H1 (cell line): ENCODE results near the gene UBP1. TPM values are rescaled to one million over a fixed set of nuclear protein-coding genes. Genes with fewer than 3 reads are reported as not detected.

Source experiments
- ASH2L ChIP-seq: fragments of 200-600, 300-600 bp; sonication (generic); IDR thresholded peaks from one replicate; pipeline ENCODE4 v1.7.1; 2017; ENCODE audit warnings: low read length
- CHD1 ChIP-seq: IDR thresholded peaks from 2 replicates; pipeline ENCODE4 v1.6.1; 2012; ENCODE audit warnings: low read depth, low read length, improper control_type of control experiment
- JUND ChIP-seq: IDR thresholded peaks from 2 replicates; pipeline ENCODE4 v1.6.1; 2011; ENCODE audit warnings: mild to moderate bottlenecking, improper control_type of control experiment, low read length
- KDM5A ChIP-seq: fragments of 200-600 bp; IDR thresholded peaks from 2 replicates; pipeline ENCODE4 v1.7.1; 2012; ENCODE audit warnings: mild to moderate bottlenecking, low read length, inconsistent platforms, mixed read lengths
- NRF1 ChIP-seq: IDR thresholded peaks from 2 replicates; pipeline ENCODE4 v1.6.1; 2011; ENCODE audit warnings: mild to moderate bottlenecking, low read depth, low read length, improper control_type of control experiment
- POLR2A ChIP-seq, 2 experiments: IDR thresholded peaks; 1 replicate in 1 of 2; 2 replicates in 1 of 2; pipeline ENCODE4 v1.6.1; 2011; ENCODE audit warnings: low read depth in 2 of 2, low read length in 2 of 2, mild to moderate bottlenecking in 2 of 2; ENCODE audit errors: control extremely low read depth in 1 of 2
- SAP30 ChIP-seq: fragments of 300-600 bp; sonication (generic); IDR thresholded peaks from 2 replicates; pipeline ENCODE4 v1.7.1; 2012; ENCODE audit warnings: low read length, moderate library complexity, mild to moderate bottlenecking, inconsistent platforms; ENCODE audit not compliant: insufficient read depth, insufficient replicate concordance
- ZNF274 ChIP-seq: IDR thresholded peaks from 2 replicates; pipeline ENCODE4 v1.7.0; 2012; ENCODE audit warnings: low read length, borderline replicate concordance; ENCODE audit errors: extremely low read depth
- polyA plus RNA-seq, 7 experiments: library from polyadenylated mRNA; depleted of rRNA in 3 of 7; stranded (reverse) in 5 of 7; unstranded in 2 of 7; fragments of >200 nt in 5 of 7; fragments of 200-250 nt in 2 of 7; gene quantifications; 1 replicate in 5 of 7; 2 replicates in 1 of 7; 4 replicates in 1 of 7; pipeline versions ENCODE4 v1.2.1 to v1.2.3, GENCODE V29; 2011 to 2013; ENCODE audit warnings: missing spikeins in 2 of 7, mixed read lengths in 2 of 7
- total RNA-seq: library from RNA; stranded (reverse); fragmentation: NEBNext Ultra II Directional; extraction: Animal tissue kit (Norgen Biotek cat#: 25700); gene quantifications from 2 replicates; pipeline ENCODE4 v1.2.1, GENCODE V29; 2021
- TF ChIP-seq, protein P1 (sequence below): fragments of 300-600 bp; sonication (generic); IDR thresholded peaks from 2 replicates; pipeline ENCODE4 v1.7.1; 2012; ENCODE audit warnings: low read length, moderate library complexity, mild to moderate bottlenecking, inconsistent platforms; ENCODE audit not compliant: insufficient replicate concordance
- TF ChIP-seq, protein P2 (sequence below), 3 experiments: IDR thresholded peaks; 1 replicate in 2 of 3; 2 replicates in 1 of 3; pipeline versions ENCODE4 v1.5.1 to v1.6.1; 2011; ENCODE audit warnings: low read length in 3 of 3, mild to moderate bottlenecking in 3 of 3, inconsistent platforms in 2 of 3, low read depth in 1 of 3, moderate library complexity in 1 of 3; ENCODE audit not compliant: insufficient read depth in 1 of 3; ENCODE audit errors: control extremely low read depth in 1 of 3

Gene UBP1
- total and polyA plus RNA-seq, 2 of the 8 experiments (the other 6 are each of a cell fraction or from before 2014, with no cell fraction given), result 47.3 to 71.9 TPM

DNA sequence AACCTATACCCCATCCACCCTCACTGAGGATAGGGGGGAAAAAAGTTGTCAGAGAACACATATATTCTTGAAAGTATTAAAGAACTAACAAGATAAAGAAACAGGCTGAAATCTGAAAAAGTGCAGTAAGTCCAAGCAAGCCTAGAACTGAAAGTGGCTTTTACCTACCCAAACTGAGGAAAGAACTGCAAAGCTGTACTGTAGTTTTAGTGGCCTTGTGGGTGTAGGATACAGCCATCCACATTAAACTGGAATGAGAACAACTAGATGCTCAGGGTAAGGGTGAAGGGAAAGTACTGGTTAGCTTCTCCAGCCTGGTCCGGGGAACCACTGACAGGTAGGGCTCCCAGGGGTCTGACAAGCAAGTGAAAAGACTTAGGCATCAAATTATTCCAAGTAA is 10.1 kb downstream of the UBP1 start (continued):
- TF ChIP-seq, protein P1, sequence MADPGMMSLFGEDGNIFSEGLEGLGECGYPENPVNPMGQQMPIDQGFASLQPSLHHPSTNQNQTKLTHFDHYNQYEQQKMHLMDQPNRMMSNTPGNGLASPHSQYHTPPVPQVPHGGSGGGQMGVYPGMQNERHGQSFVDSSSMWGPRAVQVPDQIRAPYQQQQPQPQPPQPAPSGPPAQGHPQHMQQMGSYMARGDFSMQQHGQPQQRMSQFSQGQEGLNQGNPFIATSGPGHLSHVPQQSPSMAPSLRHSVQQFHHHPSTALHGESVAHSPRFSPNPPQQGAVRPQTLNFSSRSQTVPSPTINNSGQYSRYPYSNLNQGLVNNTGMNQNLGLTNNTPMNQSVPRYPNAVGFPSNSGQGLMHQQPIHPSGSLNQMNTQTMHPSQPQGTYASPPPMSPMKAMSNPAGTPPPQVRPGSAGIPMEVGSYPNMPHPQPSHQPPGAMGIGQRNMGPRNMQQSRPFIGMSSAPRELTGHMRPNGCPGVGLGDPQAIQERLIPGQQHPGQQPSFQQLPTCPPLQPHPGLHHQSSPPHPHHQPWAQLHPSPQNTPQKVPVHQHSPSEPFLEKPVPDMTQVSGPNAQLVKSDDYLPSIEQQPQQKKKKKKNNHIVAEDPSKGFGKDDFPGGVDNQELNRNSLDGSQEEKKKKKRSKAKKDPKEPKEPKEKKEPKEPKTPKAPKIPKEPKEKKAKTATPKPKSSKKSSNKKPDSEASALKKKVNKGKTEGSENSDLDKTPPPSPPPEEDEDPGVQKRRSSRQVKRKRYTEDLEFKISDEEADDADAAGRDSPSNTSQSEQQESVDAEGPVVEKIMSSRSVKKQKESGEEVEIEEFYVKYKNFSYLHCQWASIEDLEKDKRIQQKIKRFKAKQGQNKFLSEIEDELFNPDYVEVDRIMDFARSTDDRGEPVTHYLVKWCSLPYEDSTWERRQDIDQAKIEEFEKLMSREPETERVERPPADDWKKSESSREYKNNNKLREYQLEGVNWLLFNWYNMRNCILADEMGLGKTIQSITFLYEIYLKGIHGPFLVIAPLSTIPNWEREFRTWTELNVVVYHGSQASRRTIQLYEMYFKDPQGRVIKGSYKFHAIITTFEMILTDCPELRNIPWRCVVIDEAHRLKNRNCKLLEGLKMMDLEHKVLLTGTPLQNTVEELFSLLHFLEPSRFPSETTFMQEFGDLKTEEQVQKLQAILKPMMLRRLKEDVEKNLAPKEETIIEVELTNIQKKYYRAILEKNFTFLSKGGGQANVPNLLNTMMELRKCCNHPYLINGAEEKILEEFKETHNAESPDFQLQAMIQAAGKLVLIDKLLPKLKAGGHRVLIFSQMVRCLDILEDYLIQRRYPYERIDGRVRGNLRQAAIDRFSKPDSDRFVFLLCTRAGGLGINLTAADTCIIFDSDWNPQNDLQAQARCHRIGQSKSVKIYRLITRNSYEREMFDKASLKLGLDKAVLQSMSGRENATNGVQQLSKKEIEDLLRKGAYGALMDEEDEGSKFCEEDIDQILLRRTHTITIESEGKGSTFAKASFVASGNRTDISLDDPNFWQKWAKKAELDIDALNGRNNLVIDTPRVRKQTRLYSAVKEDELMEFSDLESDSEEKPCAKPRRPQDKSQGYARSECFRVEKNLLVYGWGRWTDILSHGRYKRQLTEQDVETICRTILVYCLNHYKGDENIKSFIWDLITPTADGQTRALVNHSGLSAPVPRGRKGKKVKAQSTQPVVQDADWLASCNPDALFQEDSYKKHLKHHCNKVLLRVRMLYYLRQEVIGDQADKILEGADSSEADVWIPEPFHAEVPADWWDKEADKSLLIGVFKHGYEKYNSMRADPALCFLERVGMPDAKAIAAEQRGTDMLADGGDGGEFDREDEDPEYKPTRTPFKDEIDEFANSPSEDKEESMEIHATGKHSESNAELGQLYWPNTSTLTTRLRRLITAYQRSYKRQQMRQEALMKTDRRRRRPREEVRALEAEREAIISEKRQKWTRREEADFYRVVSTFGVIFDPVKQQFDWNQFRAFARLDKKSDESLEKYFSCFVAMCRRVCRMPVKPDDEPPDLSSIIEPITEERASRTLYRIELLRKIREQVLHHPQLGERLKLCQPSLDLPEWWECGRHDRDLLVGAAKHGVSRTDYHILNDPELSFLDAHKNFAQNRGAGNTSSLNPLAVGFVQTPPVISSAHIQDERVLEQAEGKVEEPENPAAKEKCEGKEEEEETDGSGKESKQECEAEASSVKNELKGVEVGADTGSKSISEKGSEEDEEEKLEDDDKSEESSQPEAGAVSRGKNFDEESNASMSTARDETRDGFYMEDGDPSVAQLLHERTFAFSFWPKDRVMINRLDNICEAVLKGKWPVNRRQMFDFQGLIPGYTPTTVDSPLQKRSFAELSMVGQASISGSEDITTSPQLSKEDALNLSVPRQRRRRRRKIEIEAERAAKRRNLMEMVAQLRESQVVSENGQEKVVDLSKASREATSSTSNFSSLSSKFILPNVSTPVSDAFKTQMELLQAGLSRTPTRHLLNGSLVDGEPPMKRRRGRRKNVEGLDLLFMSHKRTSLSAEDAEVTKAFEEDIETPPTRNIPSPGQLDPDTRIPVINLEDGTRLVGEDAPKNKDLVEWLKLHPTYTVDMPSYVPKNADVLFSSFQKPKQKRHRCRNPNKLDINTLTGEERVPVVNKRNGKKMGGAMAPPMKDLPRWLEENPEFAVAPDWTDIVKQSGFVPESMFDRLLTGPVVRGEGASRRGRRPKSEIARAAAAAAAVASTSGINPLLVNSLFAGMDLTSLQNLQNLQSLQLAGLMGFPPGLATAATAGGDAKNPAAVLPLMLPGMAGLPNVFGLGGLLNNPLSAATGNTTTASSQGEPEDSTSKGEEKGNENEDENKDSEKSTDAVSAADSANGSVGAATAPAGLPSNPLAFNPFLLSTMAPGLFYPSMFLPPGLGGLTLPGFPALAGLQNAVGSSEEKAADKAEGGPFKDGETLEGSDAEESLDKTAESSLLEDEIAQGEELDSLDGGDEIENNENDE, result no peak
- TF ChIP-seq POLR2A (IDR thresholded peaks at IDR 0.05; ENCODE audit: control extremely low read depth in 1 of 2, low read depth in 2 of 2, low read length in 2 of 2), result no peak
- no peak for TF ChIP-seq ZNF274
- no peak for TF ChIP-seq CHD1
- TF ChIP-seq KDM5A, result no peak
- TF ChIP-seq, protein P2, sequence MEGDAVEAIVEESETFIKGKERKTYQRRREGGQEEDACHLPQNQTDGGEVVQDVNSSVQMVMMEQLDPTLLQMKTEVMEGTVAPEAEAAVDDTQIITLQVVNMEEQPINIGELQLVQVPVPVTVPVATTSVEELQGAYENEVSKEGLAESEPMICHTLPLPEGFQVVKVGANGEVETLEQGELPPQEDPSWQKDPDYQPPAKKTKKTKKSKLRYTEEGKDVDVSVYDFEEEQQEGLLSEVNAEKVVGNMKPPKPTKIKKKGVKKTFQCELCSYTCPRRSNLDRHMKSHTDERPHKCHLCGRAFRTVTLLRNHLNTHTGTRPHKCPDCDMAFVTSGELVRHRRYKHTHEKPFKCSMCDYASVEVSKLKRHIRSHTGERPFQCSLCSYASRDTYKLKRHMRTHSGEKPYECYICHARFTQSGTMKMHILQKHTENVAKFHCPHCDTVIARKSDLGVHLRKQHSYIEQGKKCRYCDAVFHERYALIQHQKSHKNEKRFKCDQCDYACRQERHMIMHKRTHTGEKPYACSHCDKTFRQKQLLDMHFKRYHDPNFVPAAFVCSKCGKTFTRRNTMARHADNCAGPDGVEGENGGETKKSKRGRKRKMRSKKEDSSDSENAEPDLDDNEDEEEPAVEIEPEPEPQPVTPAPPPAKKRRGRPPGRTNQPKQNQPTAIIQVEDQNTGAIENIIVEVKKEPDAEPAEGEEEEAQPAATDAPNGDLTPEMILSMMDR (IDR thresholded peaks at IDR 0.05; ENCODE audit: control extremely low read depth in 1 of 3, insufficient read depth in 1 of 3, low read depth in 1 of 3, low read length in 3 of 3), result no peak
- no peak for TF ChIP-seq NRF1
- no peak for TF ChIP-seq ASH2L
- no peak for TF ChIP-seq JUND
- no peak for TF ChIP-seq SAP30
